H1 (cell line): ENCODE results near the gene RASSF9. TPM values are rescaled to one million over a fixed set of nuclear protein-coding genes. Genes with fewer than 3 reads are reported as not detected.

Source experiments
- CTCF ChIA-PET: fragments of 300-600 bp; sonication (Branson Sonifier 250); formaldehyde crosslinking; loops from one replicate; lab custom pipeline; 2021; ENCODE audit not compliant: partially characterized antibody; lab: Charles Lee
- POLR2A ChIA-PET: fragments of 300-600 bp; sonication (Branson Sonifier 250); formaldehyde crosslinking; loops from one replicate; lab custom pipeline; 2021; ENCODE audit warnings: inconsistent platforms; ENCODE audit not compliant: partially characterized antibody; lab: Charles Lee
- DNase-seq, 2 experiments: peaks; one replicate each; pipeline versions ENCODE4 v3.0.0 to v3.0.0-alpha.2; 2010 to 2022; ENCODE audit warnings: low spot score in 2 of 2, low read depth in 1 of 2, mixed read lengths in 1 of 2
- FAIRE-seq: peaks from 2 replicates; lab custom pipeline; 2011; peaks lifted over from hg19 to GRCh38; lab: Jason Lieb, UNC
- H2AFZ ChIP-seq: 2 replicates; pipeline ENCODE4 v1.8.1; 2012; ENCODE audit warnings: low read length, inconsistent platforms
- H2AK5ac ChIP-seq: 2 replicates; pipeline ENCODE4 v1.6.1; 2013; ENCODE audit warnings: low read depth, low read length
- H2BK120ac ChIP-seq: replicated peaks from 2 replicates; pipeline ENCODE3; 2013; ENCODE audit warnings: low read depth, low read length, inconsistent platforms
- H2BK12ac ChIP-seq: 2 replicates; pipeline ENCODE4 v1.6.1; 2013; ENCODE audit warnings: low read depth, low read length
- H2BK15ac ChIP-seq: 2 replicates; pipeline ENCODE4 v1.6.1; 2013; ENCODE audit warnings: low read length
- H2BK20ac ChIP-seq: 2 replicates; pipeline ENCODE4 v1.6.1; 2013; ENCODE audit warnings: low read length
- H2BK5ac ChIP-seq: 2 replicates; pipeline ENCODE4 v1.6.1; 2013; ENCODE audit warnings: low read depth, low read length
- H3K14ac ChIP-seq: 2 replicates; pipeline ENCODE4 v1.6.1; 2013; ENCODE audit warnings: inconsistent platforms; ENCODE audit not compliant: insufficient read length
- H3K18ac ChIP-seq: 2 replicates; pipeline ENCODE4 v1.6.1; 2013; ENCODE audit warnings: low read length; ENCODE audit errors: extremely low read depth
- H3K23ac ChIP-seq: 2 replicates; pipeline ENCODE4 v1.6.1; 2013; ENCODE audit warnings: inconsistent platforms; ENCODE audit not compliant: insufficient read length
- H3K23me2 ChIP-seq: 2 replicates; pipeline ENCODE4 v1.6.1; 2013; ENCODE audit warnings: low read depth, low read length
- H3K27ac ChIP-seq: 2 replicates; pipeline ENCODE4 v1.6.1; 2011; ENCODE audit warnings: low read depth, low read length, inconsistent platforms
- H3K27me3 ChIP-seq, 4 experiments: replicated peaks in 1 of 4; 1 replicate in 1 of 4; 2 replicates in 3 of 4; pipeline versions ENCODE4 v1.6.1 to v1.8.1; 2011 to 2013; ENCODE audit warnings: low read length in 3 of 4, mild to moderate bottlenecking in 3 of 4, inconsistent platforms in 2 of 4, mixed read lengths in 2 of 4, moderate library complexity in 1 of 4; ENCODE audit not compliant: control insufficient read depth in 3 of 4, insufficient read depth in 3 of 4; ENCODE audit errors: extremely low read depth in 1 of 4
- H3K36me3 ChIP-seq, 4 experiments: 2 replicates each; pipeline versions ENCODE4 v1.6.1 to v1.8.1; 2011 to 2013; ENCODE audit warnings: mild to moderate bottlenecking in 4 of 4, low read length in 3 of 4, moderate library complexity in 2 of 4, control low read depth in 1 of 4, inconsistent platforms in 1 of 4; ENCODE audit not compliant: insufficient read depth in 4 of 4, control insufficient read depth in 2 of 4
- H3K4ac ChIP-seq: replicated peaks from 2 replicates; pipeline ENCODE3; 2013; ENCODE audit warnings: low read length, low read depth, mixed read lengths, inconsistent platforms; ENCODE audit not compliant: insufficient read length
- H3K4me1 ChIP-seq, 4 experiments: replicated peaks in 1 of 4; 1 replicate in 1 of 4; 2 replicates in 3 of 4; pipeline versions ENCODE4 v1.6.1 to v1.8.1; 2011 to 2013; ENCODE audit warnings: low read length in 3 of 4, inconsistent platforms in 2 of 4, mixed read lengths in 1 of 4; ENCODE audit not compliant: insufficient read depth in 4 of 4, control insufficient read depth in 3 of 4
- H3K4me2 ChIP-seq, 2 experiments: 2 replicates each; pipeline versions ENCODE4 v1.6.1 to v1.8.1; 2011 to 2013; ENCODE audit warnings: low read depth in 2 of 2, low read length in 2 of 2, control low read depth in 1 of 2, inconsistent platforms in 1 of 2, mild to moderate bottlenecking in 1 of 2; ENCODE audit not compliant: insufficient read depth in 1 of 2
- H3K4me3 ChIP-seq, 4 experiments: fragments of 200-600, 300-600 bp in 1 of 4; sonication (generic), shearing (Covaris generic), sonication (Bioruptor Twin) in 1 of 4; 2 replicates each; pipeline versions ENCODE4 v1.5.1 to v1.8.1; 2011 to 2016; ENCODE audit warnings: low read length in 4 of 4, low read depth in 3 of 4, control low read depth in 2 of 4, inconsistent platforms in 2 of 4, mild to moderate bottlenecking in 2 of 4, mixed read lengths in 1 of 4, moderate library complexity in 1 of 4; ENCODE audit not compliant: insufficient read depth in 2 of 4; ENCODE audit errors: extremely low read depth in 1 of 4
- H3K56ac ChIP-seq: replicated peaks from 2 replicates; pipeline ENCODE3; 2013; ENCODE audit warnings: low read depth, mild to moderate bottlenecking, mixed read lengths, low read length, inconsistent platforms; ENCODE audit not compliant: insufficient read length
- H3K79me1 ChIP-seq: 2 replicates; pipeline ENCODE4 v1.6.1; 2013; ENCODE audit warnings: low read depth, low read length, control low read depth
- H3K79me2 ChIP-seq, 2 experiments: 2 replicates each; pipeline versions ENCODE4 v1.6.1 to v1.8.1; 2012 to 2013; ENCODE audit warnings: low read length in 2 of 2, mild to moderate bottlenecking in 2 of 2, inconsistent platforms in 1 of 2; ENCODE audit not compliant: insufficient read depth in 2 of 2, control insufficient read depth in 1 of 2
- H3K9ac ChIP-seq, 4 experiments: replicated peaks in 1 of 4; 1 replicate in 1 of 4; 2 replicates in 3 of 4; pipeline versions ENCODE4 v1.6.1 to v1.8.1; 2011 to 2013; ENCODE audit warnings: low read depth in 3 of 4, low read length in 3 of 4, control low read depth in 2 of 4, mild to moderate bottlenecking in 2 of 4, moderate library complexity in 2 of 4, inconsistent platforms in 1 of 4; ENCODE audit errors: extremely low read depth in 1 of 4
- H3K9me3 ChIP-seq, 2 experiments: 2 replicates each; pipeline versions ENCODE4 v1.6.1 to v1.8.1; 2012 to 2013; ENCODE audit warnings: mild to moderate bottlenecking in 2 of 2, moderate library complexity in 2 of 2, control low read depth in 1 of 2, inconsistent platforms in 1 of 2, low read depth in 1 of 2, low read length in 1 of 2, mixed read lengths in 1 of 2; ENCODE audit not compliant: insufficient read depth in 2 of 2
- H4K20me1 ChIP-seq, 2 experiments: replicated peaks in 1 of 2; 2 replicates each; pipeline versions ENCODE3 to v1.8.1; 2011 to 2013; ENCODE audit warnings: inconsistent platforms in 2 of 2, low read length in 2 of 2, mild to moderate bottlenecking in 1 of 2; ENCODE audit not compliant: insufficient read depth in 2 of 2, control insufficient read depth in 1 of 2
- H4K5ac ChIP-seq: 2 replicates; pipeline ENCODE4 v1.6.1; 2013; ENCODE audit warnings: low read length, low read depth, mixed read lengths, inconsistent platforms; ENCODE audit not compliant: insufficient read length
- H4K8ac ChIP-seq: 2 replicates; pipeline ENCODE4 v1.8.0; 2013; ENCODE audit warnings: mild to moderate bottlenecking, moderate library complexity, low read length, inconsistent platforms; ENCODE audit not compliant: insufficient read depth; ENCODE audit errors: extremely low read depth
- H4K91ac ChIP-seq: replicated peaks from 2 replicates; pipeline ENCODE3; 2013; ENCODE audit warnings: low read length, mixed read lengths, inconsistent platforms; ENCODE audit not compliant: insufficient read length
- KDM4A ChIP-seq: IDR thresholded peaks from one replicate; pipeline ENCODE4 v1.7.1; 2012; ENCODE audit warnings: low read depth, mild to moderate bottlenecking, moderate library complexity, low read length, inconsistent platforms; ENCODE audit not compliant: severe bottlenecking
- RAD21 ChIP-seq, 2 experiments: IDR thresholded peaks in 1 of 2; conservative IDR thresholded peaks in 1 of 2; 2 replicates each; pipeline ENCODE4 v1.6.1; 2011; ENCODE audit warnings: low read depth in 2 of 2, low read length in 2 of 2, improper control_type of control experiment in 1 of 2, inconsistent platforms in 1 of 2, mild to moderate bottlenecking in 1 of 2, moderate library complexity in 1 of 2
- WGBS, 2 experiments: shearing (Covaris generic) in 1 of 2; methylation state at CpG; one replicate each; pipeline versions ENCODE4 v1.1.6 to v1.1.7; 2013 to 2015; ENCODE audit warnings: low lambda C conversion rate in 2 of 2, mixed read lengths in 2 of 2, inconsistent platforms in 1 of 2, low coverage in 1 of 2, missing lambda C conversion rate in 1 of 2; ENCODE audit not compliant: insufficient replicate concordance in 2 of 2, insufficient coverage in 1 of 2, insufficient read length in 1 of 2; ENCODE audit errors: extremely low coverage in 1 of 2, missing lambda C conversion rate in 1 of 2; 5-methylcytosine and 5-hydroxymethylcytosine counted together
- polyA plus RNA-seq, 7 experiments: library from polyadenylated mRNA; depleted of rRNA in 3 of 7; stranded (reverse) in 5 of 7; unstranded in 2 of 7; fragments of >200 nt in 5 of 7; fragments of 200-250 nt in 2 of 7; gene quantifications; 1 replicate in 5 of 7; 2 replicates in 1 of 7; 4 replicates in 1 of 7; pipeline versions ENCODE4 v1.2.1 to v1.2.3, GENCODE V29; 2011 to 2013; ENCODE audit warnings: missing spikeins in 2 of 7, mixed read lengths in 2 of 7
- total RNA-seq: library from RNA; stranded (reverse); fragmentation: NEBNext Ultra II Directional; extraction: Animal tissue kit (Norgen Biotek cat#: 25700); gene quantifications from 2 replicates; pipeline ENCODE4 v1.2.1, GENCODE V29; 2021

The RASSF9 gene
- total and polyA plus RNA-seq, 2 of the 8 experiments (the other 6 are each of a cell fraction or from before 2014, with no cell fraction given): 0.06 to 0.39 TPM

- no peak for DNase-seq
- no peak overlapping the region for H3K4me2 ChIP-seq
- CTCF ChIA-PET: interaction anchor here (1.3 kb wide), 1 partner anchor 68 kb away, joined by 3 read pairs; no protein-coding TSS in a partner anchor
- no peaks in the 10 kb centered on the region for H4K20me1 ChIP-seq
- no peak overlapping the region for H2BK5ac ChIP-seq
- no peaks in the 10 kb centered on the region for H3K9me3 ChIP-seq
- no peak overlapping the region for H3K4me3 ChIP-seq
- no peak overlapping the region for H3K18ac ChIP-seq
- H3K23ac ChIP-seq: no peak overlapping the region
- no peak overlapping the region for H4K91ac ChIP-seq
- no peak overlapping the region for H2BK15ac ChIP-seq
- H3K4ac ChIP-seq: no peak overlapping the region
- no peak overlapping the region for H3K27ac ChIP-seq
- H2AK5ac ChIP-seq: no peak overlapping the region
- no peaks in the 10 kb centered on the region for H3K79me2 ChIP-seq
- WGBS, 2 experiments: 91% methylated on average over 2 of the region's 2 CpGs; no CpG with 5 or more reads in 1 of the 2 experiments
- no peak overlapping the region for H2BK12ac ChIP-seq
- H4K5ac ChIP-seq: no peak overlapping the region
- no peak overlapping the region for H2BK20ac ChIP-seq
- H3K27me3 ChIP-seq: no peaks in the 10 kb centered on the region
- H3K36me3 ChIP-seq: no peaks in the 10 kb centered on the region; a peak in 1 of 8 replicates
- no peak for TF ChIP-seq KDM4A
- 0 out of 4 replicates have a peak, but pooled peaks of 1 of the 2 experiments have one; percentile 1 for TF ChIP-seq RAD21 (IDR thresholded peaks at IDR 0.05 in 1 of 2, conservative IDR thresholded peaks at IDR 0.05 in 1 of 2; ENCODE audit: low read depth in 2 of 2, low read length in 2 of 2)
- TF ChIP-seq, all 59 proteins: peak for 1
- H4K8ac ChIP-seq: no peak overlapping the region
- no peaks in the 10 kb centered on the region for H3K23me2 ChIP-seq
- POLR2A ChIA-PET: no interaction called here
- no peak for FAIRE-seq
- H2BK120ac ChIP-seq: no peak overlapping the region
- no peak overlapping the region for H2AFZ ChIP-seq
- H3K9ac ChIP-seq: no peak overlapping the region
- H3K79me1 ChIP-seq: no peaks in the 10 kb centered on the region
- H3K4me1 ChIP-seq: no peaks in the 10 kb centered on the region
- no peak overlapping the region for H3K14ac ChIP-seq
- H3K56ac ChIP-seq: no peak overlapping the region
Observed at GRCh38 chr12:85798122-85798521, 38.1 kb downstream of the RASSF9 start.
